MCF 10A (cell line): ENCODE measurements around the gene MTFP1. TPM values are rescaled to one million over a fixed set of nuclear protein-coding genes. Genes with fewer than 3 reads are reported as not detected.

ENCODE experiments used
- BruUV-seq: library from RNA; stranded (reverse); fragments of 400-500 nt; replicated peaks from 2 replicates; lab custom pipeline; 2021; lab: Mats Ljungman, UMichigan
- CTCF ChIA-PET: fragments of 300-600 bp; sonication (Branson Sonifier 250); formaldehyde crosslinking; extraction: SDS; loops from one replicate; lab custom pipeline; 2021; ENCODE audit warnings: antibody characterized with exemption, inconsistent platforms; lab: Yijun Ruan, JAX
- POLR2A ChIA-PET: fragments of 300-600, 350-650 bp; sonication (Branson Sonifier 250); formaldehyde crosslinking; extraction: SDS; loops from one replicate; lab custom pipeline; 2020; ENCODE audit warnings: antibody characterized with exemption, inconsistent platforms; lab: Yijun Ruan, JAX
- DNase-seq: peaks from one replicate; pipeline ENCODE4 v3.0.0-alpha.2; 2018; ENCODE audit not compliant: unreplicated experiment
- H3K27ac Mint-ChIP-seq: one replicate; pipeline ENCODE4 v1.8.0; 2022; ENCODE audit warnings: mild to moderate bottlenecking, low read depth, mixed read lengths; ENCODE audit not compliant: unreplicated experiment
- H3K27me3 Mint-ChIP-seq: one replicate; pipeline ENCODE4 v1.8.0; 2022; ENCODE audit warnings: mixed read lengths; ENCODE audit not compliant: insufficient read depth, unreplicated experiment
- H3K36me3 Mint-ChIP-seq: one replicate; pipeline ENCODE4 v1.8.0; 2022; ENCODE audit warnings: mild to moderate bottlenecking, moderate library complexity, mixed read lengths; ENCODE audit not compliant: insufficient read depth, unreplicated experiment
- H3K4me1 Mint-ChIP-seq: one replicate; pipeline ENCODE4 v1.8.0; 2022; ENCODE audit warnings: mixed read lengths; ENCODE audit not compliant: insufficient read depth, unreplicated experiment
- H3K4me3 Mint-ChIP-seq: one replicate; pipeline ENCODE4 v1.8.0; 2022; ENCODE audit warnings: mild to moderate bottlenecking, moderate library complexity, mixed read lengths; ENCODE audit not compliant: unreplicated experiment
- H3K9me3 Mint-ChIP-seq: one replicate; pipeline ENCODE4 v1.8.0; 2022; ENCODE audit warnings: mixed read lengths; ENCODE audit not compliant: unreplicated experiment
- intact Hi-C: fragments of 100-400 bp; cut with micrococcal nuclease; formaldehyde crosslinking; loops from 2 replicates; pipeline ENCODE4 v1.14.1; 2022
- total RNA-seq: library from RNA; stranded (reverse); gene quantifications from 2 replicates; pipeline ENCODE4 v1.2.3, GENCODE V29; 2022
- TF ChIP-seq, protein P1 (sequence below): fragments of 200-600 bp; IDR thresholded peaks from one replicate; pipeline ENCODE4 v1.8.0; 2022; ENCODE audit warnings: antibody characterized with exemption, mild to moderate bottlenecking; ENCODE audit not compliant: unreplicated experiment

MTFP1 gene
- total RNA-seq, 1 experiment from 2014 or later = 31.6 TPM

DNA sequence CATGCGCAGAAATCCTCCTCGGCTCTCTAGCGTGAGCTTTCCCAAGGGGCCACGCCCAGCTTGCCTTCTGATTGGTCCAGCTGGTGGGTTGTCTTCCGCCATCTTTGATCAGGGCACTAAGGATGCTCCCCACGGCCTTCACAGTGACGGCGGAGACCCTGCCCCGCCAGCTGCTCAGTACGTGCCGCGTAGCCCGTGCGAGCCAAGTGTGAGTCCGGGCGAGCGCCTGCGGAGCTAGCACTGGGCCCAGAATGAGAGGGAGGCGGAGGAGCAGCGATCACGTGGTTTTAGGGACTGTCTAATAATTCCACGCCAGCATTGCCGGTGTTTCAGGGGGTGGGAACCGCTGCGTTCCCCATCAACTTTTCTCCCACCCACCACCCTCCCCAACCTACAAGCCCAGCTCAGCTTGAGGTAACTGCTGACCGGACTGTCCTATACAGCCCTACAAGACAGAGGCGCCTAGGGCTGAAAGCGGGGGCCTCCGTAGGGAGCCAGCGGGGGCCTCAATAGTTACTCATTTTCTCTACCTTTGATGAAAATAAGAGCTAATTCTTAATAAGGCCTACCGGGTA, 1.5 kb upstream of the MTFP1 start:
- POLR2A ChIA-PET = interaction anchor here (0.5 to 14.3 kb wide), 19 partner anchors 9 to 827 kb away, joined by 3 to 532 read pairs (median 4); partner anchors contain the start of genes CASTOR1, CCDC157, MORC2 and PES1
- intact Hi-C loops = no loop called here

DNA sequence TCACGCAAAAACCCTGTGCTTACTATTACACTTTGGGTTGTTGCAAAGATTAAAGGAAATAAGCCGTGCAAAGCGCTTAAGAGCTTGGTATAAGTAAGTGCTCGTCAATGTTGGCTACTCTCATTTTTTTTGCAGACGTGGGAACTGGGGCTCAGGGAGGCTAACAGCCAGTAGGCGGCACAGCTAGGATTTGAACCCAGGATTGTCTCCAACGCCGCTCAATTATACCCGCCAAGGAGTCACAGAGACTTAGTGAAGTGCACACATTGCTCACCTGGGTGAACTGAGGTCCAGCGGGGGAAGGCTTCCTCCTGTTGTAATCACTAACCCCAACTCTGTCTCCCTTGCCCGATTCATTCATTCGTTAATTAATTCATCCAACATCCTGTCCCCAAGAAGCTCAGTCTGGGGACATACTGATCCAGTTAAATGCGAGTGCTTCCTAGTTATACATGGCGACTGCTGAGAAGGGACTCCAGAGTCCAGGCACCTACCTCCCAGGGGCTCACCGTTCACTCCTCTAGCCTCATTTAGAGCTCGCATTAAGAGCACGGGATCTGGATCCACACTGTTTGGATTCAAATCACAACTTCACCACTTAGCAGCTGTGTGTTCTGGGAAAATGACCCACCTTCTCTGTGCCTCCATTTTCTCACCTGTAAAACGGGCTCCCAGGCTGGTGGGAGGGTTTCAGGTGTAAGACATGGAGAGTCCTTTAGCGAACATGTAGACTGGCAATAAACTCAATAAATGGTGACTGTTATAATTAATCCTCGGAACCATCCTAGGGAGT, 838 bp upstream of the MTFP1 start:
- Mint-ChIP-seq H3K27ac (peak overlapping the region; percentile 97), H3K4me3 (peak overlapping the region; percentile 90), H3K27me3 (no peaks in the 10 kb centered on the region), H3K36me3 (peaks cover 44% of the 10 kb centered on the region), H3K4me1 (peaks cover 44% of the 10 kb centered on the region), H3K9me3 (no peaks in the 10 kb centered on the region)
- TF ChIP-seq, protein P1, sequence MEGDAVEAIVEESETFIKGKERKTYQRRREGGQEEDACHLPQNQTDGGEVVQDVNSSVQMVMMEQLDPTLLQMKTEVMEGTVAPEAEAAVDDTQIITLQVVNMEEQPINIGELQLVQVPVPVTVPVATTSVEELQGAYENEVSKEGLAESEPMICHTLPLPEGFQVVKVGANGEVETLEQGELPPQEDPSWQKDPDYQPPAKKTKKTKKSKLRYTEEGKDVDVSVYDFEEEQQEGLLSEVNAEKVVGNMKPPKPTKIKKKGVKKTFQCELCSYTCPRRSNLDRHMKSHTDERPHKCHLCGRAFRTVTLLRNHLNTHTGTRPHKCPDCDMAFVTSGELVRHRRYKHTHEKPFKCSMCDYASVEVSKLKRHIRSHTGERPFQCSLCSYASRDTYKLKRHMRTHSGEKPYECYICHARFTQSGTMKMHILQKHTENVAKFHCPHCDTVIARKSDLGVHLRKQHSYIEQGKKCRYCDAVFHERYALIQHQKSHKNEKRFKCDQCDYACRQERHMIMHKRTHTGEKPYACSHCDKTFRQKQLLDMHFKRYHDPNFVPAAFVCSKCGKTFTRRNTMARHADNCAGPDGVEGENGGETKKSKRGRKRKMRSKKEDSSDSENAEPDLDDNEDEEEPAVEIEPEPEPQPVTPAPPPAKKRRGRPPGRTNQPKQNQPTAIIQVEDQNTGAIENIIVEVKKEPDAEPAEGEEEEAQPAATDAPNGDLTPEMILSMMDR = peak; percentile 10
- TSS peak; percentile 7 for BruUV-seq
- DNase-seq = peak; percentile 67
- ChIA-PET CTCF (interaction anchor here (0.6 to 8.4 kb wide), 15 partner anchors 12 to 331 kb away, joined by 3 to 83 read pairs (median 4); partner anchors contain the start of gene SEC14L2), POLR2A (interaction anchor here (0.5 to 14.3 kb wide), 14 partner anchors 8 to 544 kb away, joined by 3 to 532 read pairs (median 6); partner anchors contain the start of genes CASTOR1, CCDC157, MORC2 and PES1)
- intact Hi-C loops = loop anchor here (5.0 kb wide), 1 partner anchor 217 kb away; no protein-coding TSS in a partner anchor

More for the DNA sequence above, 1.5 kb upstream of the MTFP1 start:
- H3K27ac Mint-ChIP-seq = peak overlapping the region; percentile 97
- DNase-seq = peak; percentile 100
- H3K27me3 Mint-ChIP-seq = no peaks in the 10 kb centered on the region
- CTCF ChIA-PET = interaction anchor here (0.6 to 8.4 kb wide), 14 partner anchors 11 to 332 kb away, joined by 3 to 83 read pairs (median 6); partner anchors contain the start of gene SEC14L2
- peak overlapping the region; percentile 90 for H3K4me3 Mint-ChIP-seq
- TF ChIP-seq, protein P1 = no peak
- no TSS peak for BruUV-seq
- peaks cover 44% of the 10 kb centered on the region for H3K4me1 Mint-ChIP-seq
- no peaks in the 10 kb centered on the region for H3K9me3 Mint-ChIP-seq
- H3K36me3 Mint-ChIP-seq = peaks cover 51% of the 10 kb centered on the region

DNA sequence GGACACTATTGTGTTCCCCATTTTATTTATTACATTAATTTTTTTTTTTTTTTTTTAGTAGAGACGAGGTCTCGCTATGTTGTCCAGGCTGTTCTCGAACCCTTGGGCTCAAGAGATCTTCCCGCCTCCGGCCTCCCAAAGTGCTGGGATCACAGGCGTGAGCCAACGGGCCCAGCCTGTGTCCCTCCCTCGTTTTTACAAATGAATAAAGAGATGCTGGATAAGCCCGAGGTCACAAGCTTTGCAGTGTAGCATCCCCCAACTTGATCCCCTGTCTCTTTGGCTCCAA, 297 bp upstream of the MTFP1 start:
- ChIA-PET CTCF (interaction anchor here (0.6 to 8.4 kb wide), 8 partner anchors 12 to 197 kb away, joined by 3 to 83 read pairs (median 6); partner anchors contain the start of gene SEC14L2), POLR2A (interaction anchor here (1.4 to 14.3 kb wide), 8 partner anchors 16 to 544 kb away, joined by 4 to 532 read pairs (median 15); partner anchors contain the start of genes CASTOR1, CCDC157, MORC2 and RNF215)
- peak overlapping the region; percentile 90 for H3K4me3 Mint-ChIP-seq
- intact Hi-C loops = loop anchor here (5.0 kb wide), 1 partner anchor 218 kb away; no protein-coding TSS in a partner anchor
- peaks cover 42% of the 10 kb centered on the region for H3K4me1 Mint-ChIP-seq
- peaks cover 39% of the 10 kb centered on the region for H3K36me3 Mint-ChIP-seq
- H3K27ac Mint-ChIP-seq = peak overlapping the region; percentile 77
- no peaks in the 10 kb centered on the region for H3K9me3 Mint-ChIP-seq
- TF ChIP-seq, protein P1 = no peak
- DNase-seq = no peak
- H3K27me3 Mint-ChIP-seq = no peaks in the 10 kb centered on the region
- BruUV-seq = no TSS peak
